Keratinocyte (primary cell): Measurements from ENCODE around the gene USH2A. TPM values are rescaled to one million over a fixed set of nuclear protein-coding genes. Genes with fewer than 3 reads are reported as not detected.

Experiments
- DNase-seq: peaks from one replicate; pipeline ENCODE4 v3.0.0-alpha.2; 2011; ENCODE audit warnings: low read depth, missing footprints, low spot score
- FAIRE-seq: peaks from 2 replicates; lab custom pipeline; 2011; peaks lifted over from hg19 to GRCh38; lab: Jason Lieb, UNC
- H2AFZ ChIP-seq: 2 replicates; pipeline ENCODE4 v1.6.0; 2012; ENCODE audit warnings: low read length, control low read depth, inconsistent platforms; ENCODE audit not compliant: control insufficient read depth
- H3K27ac ChIP-seq: 2 replicates; pipeline ENCODE4 v1.5.1; 2011; ENCODE audit warnings: low read length; ENCODE audit not compliant: control insufficient read depth, insufficient read depth
- H3K27me3 ChIP-seq: 3 replicates; pipeline ENCODE4 v1.6.0; 2011; ENCODE audit warnings: low read length; ENCODE audit not compliant: control insufficient read depth, insufficient read depth; ENCODE audit errors: extremely low read depth
- H3K36me3 ChIP-seq, 2 experiments: 2 replicates in 1 of 2; 3 replicates in 1 of 2; pipeline ENCODE4 v1.5.1; 2011; ENCODE audit warnings: low read length in 2 of 2, mild to moderate bottlenecking in 1 of 2; ENCODE audit not compliant: control insufficient read depth in 2 of 2, insufficient read depth in 2 of 2; ENCODE audit errors: extremely low read depth in 1 of 2
- H3K4me1 ChIP-seq: 3 replicates; pipeline ENCODE4 v1.5.1; 2011; ENCODE audit warnings: low read length; ENCODE audit not compliant: control insufficient read depth, insufficient read depth; ENCODE audit errors: extremely low read depth
- H3K4me2 ChIP-seq: 3 replicates; pipeline ENCODE4 v1.6.0; 2011; ENCODE audit warnings: low read depth, low read length; ENCODE audit not compliant: control insufficient read depth, insufficient read depth; ENCODE audit errors: extremely low read depth
- H3K4me3 ChIP-seq, 3 experiments: fragments of 200-600 bp in 1 of 3; sonication (generic) in 1 of 3; 2 replicates in 2 of 3; 3 replicates in 1 of 3; pipeline ENCODE4 v1.5.1; 2011 to 2016; ENCODE audit warnings: low read length in 3 of 3, mild to moderate bottlenecking in 3 of 3, control low read depth in 2 of 3, inconsistent platforms in 1 of 3, low read depth in 1 of 3, mixed read lengths in 1 of 3, mixed run types in 1 of 3, moderate library complexity in 1 of 3; ENCODE audit not compliant: control insufficient read depth in 2 of 3, insufficient read depth in 2 of 3; ENCODE audit errors: extremely low read depth in 1 of 3
- H3K79me2 ChIP-seq: 2 replicates; pipeline ENCODE4 v1.6.0; 2012; ENCODE audit warnings: low read length; ENCODE audit not compliant: control insufficient read depth, insufficient read depth
- H3K9ac ChIP-seq: 3 replicates; pipeline ENCODE4 v1.6.0; 2011; ENCODE audit warnings: low read length; ENCODE audit not compliant: control insufficient read depth, insufficient read depth; ENCODE audit errors: extremely low read depth
- H3K9me1 ChIP-seq: 3 replicates; pipeline ENCODE4 v1.6.0; 2011; ENCODE audit warnings: low read length; ENCODE audit not compliant: control insufficient read depth, insufficient read depth; ENCODE audit errors: extremely low read depth
- H3K9me3 ChIP-seq: 2 replicates; pipeline ENCODE4 v1.5.1; 2012; ENCODE audit warnings: low read depth, low read length; ENCODE audit not compliant: control insufficient read depth
- H4K20me1 ChIP-seq: 3 replicates; pipeline ENCODE4 v1.6.0; 2011; ENCODE audit warnings: low read length; ENCODE audit not compliant: control insufficient read depth, insufficient read depth; ENCODE audit errors: extremely low read depth
- CTCF ChIP-seq, 3 experiments: IDR thresholded peaks in 1 of 3; conservative IDR thresholded peaks in 1 of 3; optimal IDR thresholded peaks in 1 of 3; 2 replicates in 2 of 3; 3 replicates in 1 of 3; pipeline versions ENCODE3 to v1.5.1; 2011; ENCODE audit warnings: low read length in 3 of 3, mild to moderate bottlenecking in 3 of 3, moderate library complexity in 2 of 3, control low read depth in 1 of 3, inconsistent platforms in 1 of 3; ENCODE audit not compliant: insufficient read depth in 2 of 3; ENCODE audit errors: extremely low read depth in 1 of 3
- EZH2 ChIP-seq: IDR thresholded peaks from one replicate; pipeline ENCODE4 v1.6.1; 2012; ENCODE audit warnings: inconsistent platforms, mild to moderate bottlenecking, low read length, moderate library complexity
- dilution Hi-C: fragments of 300-500 bp; cut with MboI; formaldehyde crosslinking; loops from one replicate; pipeline ENCODE4 v1.7.0; 2020; ENCODE audit warnings: low sequenced_read_pairs; ENCODE audit not compliant: extremely low pct_ligation_motif_present
- polyA plus RNA-seq, 5 experiments: library from polyadenylated mRNA; depleted of rRNA in 3 of 5; stranded (reverse) in 3 of 5; stranded (forward) in 1 of 5; unstranded in 1 of 5; fragments of >200 nt; gene quantifications; 1 replicate in 1 of 5; 2 replicates in 3 of 5; 3 replicates in 1 of 5; pipeline versions ENCODE4 v1.2.1 to v1.2.3, GENCODE V29; 2011 to 2012; ENCODE audit warnings: missing spikeins in 2 of 5, low read depth in 1 of 5, low replicate concordance in 1 of 5

Gene USH2A
- polyA plus RNA-seq, 1 donor (not counting 4 experiments of a cell fraction or from before 2014, with no cell fraction given) = not detected

GRCh38 chr1:216123446-216124191 lies 299.6 kb downstream of the USH2A start:
- DNase-seq (no peak), FAIRE-seq (no peak)
- H3K79me2 ChIP-seq = no peaks in the 10 kb centered on the region
- no peaks in the 10 kb centered on the region for H3K9me3 ChIP-seq
- TF ChIP-seq EZH2 (no peak), CTCF (optimal IDR thresholded peaks at IDR 0.05 in 1 of 3, IDR thresholded peaks at IDR 0.05 in 1 of 3, conservative IDR thresholded peaks at IDR 0.05 in 1 of 3; ENCODE audit: extremely low read depth in 1 of 3, insufficient read depth in 2 of 3, low read length in 3 of 3) (no peak)
- no peak overlapping the region for H3K4me3 ChIP-seq
- H3K27me3 ChIP-seq = no peaks in the 10 kb centered on the region
- H3K36me3 ChIP-seq = no peaks in the 10 kb centered on the region
- H3K4me2 ChIP-seq = no peak overlapping the region
- H3K9me1 ChIP-seq = no peaks in the 10 kb centered on the region
- no peak overlapping the region for H3K9ac ChIP-seq
- dilution Hi-C loops = no loop called here
- H3K4me1 ChIP-seq = no peaks in the 10 kb centered on the region
- no peaks in the 10 kb centered on the region for H4K20me1 ChIP-seq
- H2AFZ ChIP-seq = no peak overlapping the region
- no peak overlapping the region for H3K27ac ChIP-seq

- no peak overlapping the region for H3K4me3 ChIP-seq
- dilution Hi-C loops = no loop called here
- H3K4me2 ChIP-seq = no peak overlapping the region
- H4K20me1 ChIP-seq = no peaks in the 10 kb centered on the region
- no peaks in the 10 kb centered on the region for H3K9me3 ChIP-seq
- H3K4me1 ChIP-seq = no peaks in the 10 kb centered on the region
- FAIRE-seq (peak; percentile 20), DNase-seq (no peak)
- no peaks in the 10 kb centered on the region for H3K9me1 ChIP-seq
- H3K36me3 ChIP-seq = no peaks in the 10 kb centered on the region
- H2AFZ ChIP-seq = no peak overlapping the region
- TF ChIP-seq CTCF (optimal IDR thresholded peaks at IDR 0.05 in 1 of 3, IDR thresholded peaks at IDR 0.05 in 1 of 3, conservative IDR thresholded peaks at IDR 0.05 in 1 of 3; ENCODE audit: extremely low read depth in 1 of 3, insufficient read depth in 2 of 3, low read length in 3 of 3) = peak in 2 of 3 experiments; percentile 50 to 61
- TF ChIP-seq EZH2 = no peak
- H3K9ac ChIP-seq = no peak overlapping the region
- no peak overlapping the region for H3K27ac ChIP-seq
- H3K79me2 ChIP-seq = no peaks in the 10 kb centered on the region
- no peaks in the 10 kb centered on the region for H3K27me3 ChIP-seq
Observed at GRCh38 chr1:216119600-216119999, 303.6 kb downstream of the USH2A start.
